GM13977 (cell line): Measurements from ENCODE around the gene UBN1.

ENCODE experiments used
- DNase-seq: peaks from one replicate; pipeline ENCODE4 v3.0.0; 2012; ENCODE audit warnings: low spot score
- CTCF ChIP-seq: IDR thresholded peaks from 2 replicates; pipeline ENCODE4 v1.5.1; 2012; ENCODE audit warnings: mild to moderate bottlenecking, control low read depth; ENCODE audit not compliant: insufficient read depth; ENCODE audit errors: extremely low read depth, missing control alignments
- in situ Hi-C: fragments of 300-500 bp; cut with MboI; formaldehyde crosslinking; loops from one replicate; pipeline ENCODE4 v1.12.0; 2022; ENCODE audit warnings: low sequenced_read_pairs, low pct_unique_long_range_greater_than_20kb, mixed read lengths, inconsistent platforms; ENCODE audit not compliant: unreplicated experiment

The UBN1 gene

GRCh38 chr16:4913130-4913773 is 66.0 kb downstream of the UBN1 start:
- in situ Hi-C loops, result no loop called here
- no peak for DNase-seq

GRCh38 chr16:4913774-4914525 is 66.7 kb downstream of the UBN1 start:
- in situ Hi-C loops, result no loop called here
- no peak for TF ChIP-seq CTCF
- DNase-seq, result no peak

More at GRCh38 chr16:4913130-4913773, 66.0 kb downstream of the UBN1 start:
- TF ChIP-seq CTCF, result no peak

GRCh38 chr16:4914528-4915225 is 67.4 kb downstream of the UBN1 start:
- in situ Hi-C loops, result no loop called here
- no peak for TF ChIP-seq CTCF
- no peak for DNase-seq

GRCh38 chr16:4915226-4915761 is 68.0 kb downstream of the UBN1 start:
- in situ Hi-C loops, result no loop called here
- no peak for TF ChIP-seq CTCF
- no peak for DNase-seq

- in situ Hi-C loops, result no loop called here
- no peak for DNase-seq
- no peak for TF ChIP-seq CTCF
Observed at GRCh38 chr16:4917117-4917516, 69.8 kb downstream of the UBN1 start.

- no peak for TF ChIP-seq CTCF
- DNase-seq, result no peak
- in situ Hi-C loops, result no loop called here
Observed at GRCh38 chr16:4918781-4919251, 71.5 kb downstream of the UBN1 start.
